Measurements from ENCODE around the gene FBXL12.
"Not testable (repeated sequence)": the region's sequence is repeated elsewhere in the genome, so short reads cannot be mapped to it uniquely, and the experiment has no call there.

Gene FBXL12

GRCh38 chr19:9828551-9829063 lies 9.7 kb upstream of the FBXL12 start:
- peaks cover 20% of the 10 kb centered on the region for H3K4me1 ChIP-seq (ENCODE audit: insufficient read depth, low read length, severe bottlenecking)
- H3K4me3 ChIP-seq (ENCODE audit: low read depth, low read length, poor library complexity, severe bottlenecking) = peak overlapping the region; percentile 98
- H3K4me2 ChIP-seq (ENCODE audit: low read length) = peak overlapping the region; percentile 97
- no peak overlapping the region for H3K27ac ChIP-seq (ENCODE audit: low read depth, low read length, poor library complexity, severe bottlenecking)
- no peaks in the 10 kb centered on the region for H3K9me3 ChIP-seq (ENCODE audit: low read length)
- no peaks in the 10 kb centered on the region for H3K9me2 ChIP-seq (ENCODE audit: low read depth, low read length)
- peaks cover 15% of the 10 kb centered on the region for H3K36me3 ChIP-seq (ENCODE audit: insufficient read depth, low read length)
- no peaks in the 10 kb centered on the region for H4K20me1 ChIP-seq (ENCODE audit: insufficient read depth, low read length)
- H3K9ac ChIP-seq (ENCODE audit: low read length) = peak overlapping the region; percentile 93
- TF ChIP-seq, protein P1, sequence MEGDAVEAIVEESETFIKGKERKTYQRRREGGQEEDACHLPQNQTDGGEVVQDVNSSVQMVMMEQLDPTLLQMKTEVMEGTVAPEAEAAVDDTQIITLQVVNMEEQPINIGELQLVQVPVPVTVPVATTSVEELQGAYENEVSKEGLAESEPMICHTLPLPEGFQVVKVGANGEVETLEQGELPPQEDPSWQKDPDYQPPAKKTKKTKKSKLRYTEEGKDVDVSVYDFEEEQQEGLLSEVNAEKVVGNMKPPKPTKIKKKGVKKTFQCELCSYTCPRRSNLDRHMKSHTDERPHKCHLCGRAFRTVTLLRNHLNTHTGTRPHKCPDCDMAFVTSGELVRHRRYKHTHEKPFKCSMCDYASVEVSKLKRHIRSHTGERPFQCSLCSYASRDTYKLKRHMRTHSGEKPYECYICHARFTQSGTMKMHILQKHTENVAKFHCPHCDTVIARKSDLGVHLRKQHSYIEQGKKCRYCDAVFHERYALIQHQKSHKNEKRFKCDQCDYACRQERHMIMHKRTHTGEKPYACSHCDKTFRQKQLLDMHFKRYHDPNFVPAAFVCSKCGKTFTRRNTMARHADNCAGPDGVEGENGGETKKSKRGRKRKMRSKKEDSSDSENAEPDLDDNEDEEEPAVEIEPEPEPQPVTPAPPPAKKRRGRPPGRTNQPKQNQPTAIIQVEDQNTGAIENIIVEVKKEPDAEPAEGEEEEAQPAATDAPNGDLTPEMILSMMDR (IDR thresholded peaks at IDR 0.05; ENCODE audit: low read length) = no peak
- TF ChIP-seq EZH2 (IDR thresholded peaks at IDR 0.05; ENCODE audit: borderline replicate concordance, low read length) = no peak
- peaks cover 26% of the 10 kb centered on the region for H3K79me2 ChIP-seq (ENCODE audit: insufficient read depth, low read length)
- no peaks in the 10 kb centered on the region for H3F3A ChIP-seq (ENCODE audit: insufficient read depth, low read length)
- H2AFZ ChIP-seq (ENCODE audit: low read length) = no peak overlapping the region
- H3K27me3 ChIP-seq (ENCODE audit: insufficient read depth, low read length) = no peaks in the 10 kb centered on the region

DNA sequence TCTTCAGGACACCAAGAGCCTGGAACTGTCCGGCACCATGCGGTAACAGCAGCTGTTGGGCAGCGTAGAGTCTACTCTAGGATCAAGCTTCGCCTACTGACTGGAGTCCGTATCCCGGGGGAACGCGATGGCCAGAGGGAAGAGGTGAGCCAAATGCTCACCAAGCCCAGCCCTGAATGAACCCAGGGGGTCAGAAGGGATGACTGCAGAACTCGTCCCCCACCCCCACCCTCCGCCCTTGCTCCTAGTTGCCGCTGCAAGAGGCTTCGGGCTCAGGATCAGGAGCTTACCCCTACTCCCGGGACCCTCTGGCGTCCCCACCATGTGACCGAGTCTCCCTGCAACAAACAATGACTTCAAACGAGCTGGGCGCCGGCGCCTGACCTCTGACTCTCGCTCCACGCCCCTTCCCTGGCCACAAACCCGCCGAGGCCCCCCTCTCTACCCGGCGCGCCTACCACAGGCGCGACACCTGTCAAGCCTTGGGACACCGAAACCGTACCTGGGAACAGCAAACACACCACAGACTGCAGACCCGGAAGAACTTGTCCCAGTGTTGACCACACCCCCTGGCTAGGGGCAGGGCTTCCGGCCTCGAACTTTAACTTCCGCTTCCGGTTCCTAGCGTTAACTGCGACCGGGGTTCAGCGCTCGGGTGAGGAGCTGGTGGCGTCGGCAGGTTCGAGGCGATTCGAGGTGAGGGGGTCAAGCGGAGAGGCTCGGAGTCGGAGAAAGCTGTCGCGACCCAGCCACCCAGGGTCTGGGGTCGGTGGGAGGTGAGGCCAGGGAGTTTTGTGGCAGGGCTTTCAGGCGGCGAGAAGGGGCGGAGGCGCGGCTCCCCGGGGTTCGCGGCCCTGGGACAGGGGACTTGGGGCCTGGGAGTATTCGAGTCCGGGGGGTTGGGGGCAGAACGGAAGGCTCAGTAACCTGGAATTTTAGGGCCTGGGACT lies 8.7 kb upstream of the FBXL12 start, which contains the start of gene UBL5:
TSS of gene UBL5 (plus strand) at position 630 of the 950 bp plus-strand sequence. CDS start 420 bp downstream, outside the sequence.
- H3K9ac ChIP-seq (ENCODE audit: low read length) = peak within 1 kb of the TSS; percentile 93
- no peak within 1 kb of the TSS for H2AFZ ChIP-seq (ENCODE audit: low read length)
- peaks cover 20% of the 10 kb centered on the region for H3K4me1 ChIP-seq (ENCODE audit: insufficient read depth, low read length, severe bottlenecking)
- peaks cover 26% of the 10 kb centered on the region for H3K79me2 ChIP-seq (ENCODE audit: insufficient read depth, low read length)
- no peaks in the 10 kb centered on the region for H4K20me1 ChIP-seq (ENCODE audit: insufficient read depth, low read length)
- H3K9me2 ChIP-seq (ENCODE audit: low read depth, low read length) = no peaks in the 10 kb centered on the region
- H3K36me3 ChIP-seq (ENCODE audit: insufficient read depth, low read length) = peaks cover 15% of the 10 kb centered on the region
- peak within 1 kb of the TSS; percentile 97 for H3K4me2 ChIP-seq (ENCODE audit: low read length)
- H3K4me3 ChIP-seq (ENCODE audit: low read depth, low read length, poor library complexity, severe bottlenecking) = peak within 1 kb of the TSS; percentile 98
- H3K27ac ChIP-seq (ENCODE audit: low read depth, low read length, poor library complexity, severe bottlenecking) = peak within 1 kb of the TSS; percentile 64
- no peaks in the 10 kb centered on the region for H3K27me3 ChIP-seq (ENCODE audit: insufficient read depth, low read length)
- no peaks in the 10 kb centered on the region for H3K9me3 ChIP-seq (ENCODE audit: low read length)
- TF ChIP-seq, protein P1 (IDR thresholded peaks at IDR 0.05; ENCODE audit: low read length) = no peak
- no peak for TF ChIP-seq EZH2 (IDR thresholded peaks at IDR 0.05; ENCODE audit: borderline replicate concordance, low read length)
- H3F3A ChIP-seq (ENCODE audit: insufficient read depth, low read length) = no peaks in the 10 kb centered on the region

DNA sequence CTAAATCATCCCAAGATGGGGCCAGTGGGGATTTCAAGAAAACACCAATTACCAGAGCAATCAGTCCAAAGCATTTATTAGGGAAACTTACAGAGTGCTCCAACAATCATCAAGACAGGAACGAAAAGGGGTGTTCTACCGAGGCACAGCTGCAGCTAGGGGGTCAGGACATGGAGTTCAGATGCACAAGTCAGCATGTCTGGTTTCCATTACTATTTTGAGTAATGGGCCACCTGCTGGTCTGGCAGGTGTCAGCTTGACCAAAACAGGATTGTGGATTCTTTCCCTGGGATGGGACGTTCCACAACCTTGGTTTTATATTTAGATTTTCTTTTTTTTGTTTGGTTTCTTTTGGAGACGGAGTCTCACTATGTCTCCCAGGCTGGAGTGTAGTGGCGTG lies 4.9 kb upstream of the FBXL12 start:
- peaks cover 22% of the 10 kb centered on the region for H3K4me1 ChIP-seq (ENCODE audit: insufficient read depth, low read length, severe bottlenecking)
- no peak overlapping the region for H3K9ac ChIP-seq (ENCODE audit: low read length)
- H3K9me2 ChIP-seq (ENCODE audit: low read depth, low read length) = no peaks in the 10 kb centered on the region
- H3K4me2 ChIP-seq (ENCODE audit: low read length) = no peak overlapping the region
- no peak overlapping the region for H3K27ac ChIP-seq (ENCODE audit: low read depth, low read length, poor library complexity, severe bottlenecking)
- no peaks in the 10 kb centered on the region for H3K9me3 ChIP-seq (ENCODE audit: low read length)
- no peak overlapping the region for H2AFZ ChIP-seq (ENCODE audit: low read length)
- H3K79me2 ChIP-seq (ENCODE audit: insufficient read depth, low read length) = peaks cover 22% of the 10 kb centered on the region
- H3K4me3 ChIP-seq (ENCODE audit: low read depth, low read length, poor library complexity, severe bottlenecking) = no peak overlapping the region
- peaks cover 6% of the 10 kb centered on the region; the same call in 1 of the 2 replicates for H3K36me3 ChIP-seq (ENCODE audit: insufficient read depth, low read length)
- H3K27me3 ChIP-seq (ENCODE audit: insufficient read depth, low read length) = no peaks in the 10 kb centered on the region
- H3F3A ChIP-seq (ENCODE audit: insufficient read depth, low read length) = no peaks in the 10 kb centered on the region
- no peaks in the 10 kb centered on the region for H4K20me1 ChIP-seq (ENCODE audit: insufficient read depth, low read length)
- TF ChIP-seq, protein P1 (IDR thresholded peaks at IDR 0.05; ENCODE audit: low read length) = no peak

GRCh38 chr19:9820034-9820433 lies 1.2 kb upstream of the FBXL12 start:
- not testable (repeated sequence) for H3K9me3 ChIP-seq (ENCODE audit: low read length); H4K20me1 ChIP-seq (ENCODE audit: insufficient read depth, low read length); H2AFZ ChIP-seq (ENCODE audit: low read length); H3K9me2 ChIP-seq (ENCODE audit: low read depth, low read length); H3K27me3 ChIP-seq (ENCODE audit: insufficient read depth, low read length); H3F3A ChIP-seq (ENCODE audit: insufficient read depth, low read length)
- peak overlapping the region; percentile 29 for H3K27ac ChIP-seq (ENCODE audit: low read depth, low read length, poor library complexity, severe bottlenecking)
- peaks cover 15% of the 10 kb centered on the region for H3K79me2 ChIP-seq (ENCODE audit: insufficient read depth, low read length)
- peaks cover 14% of the 10 kb centered on the region for H3K4me1 ChIP-seq (ENCODE audit: insufficient read depth, low read length, severe bottlenecking)
- peak overlapping the region; percentile 67 for H3K4me2 ChIP-seq (ENCODE audit: low read length)
- peak overlapping the region; percentile 57 for H3K4me3 ChIP-seq (ENCODE audit: low read depth, low read length, poor library complexity, severe bottlenecking)
- H3K9ac ChIP-seq (ENCODE audit: low read length) = peak overlapping the region; percentile 18; the same call in 1 of the 2 replicates
- peaks cover 29% of the 10 kb centered on the region for H3K36me3 ChIP-seq (ENCODE audit: insufficient read depth, low read length)

All from OCI-LY1 (cell line).